ENCODE measurements around the gene RBKS. TPM values are rescaled to one million over a fixed set of nuclear protein-coding genes. Genes with fewer than 3 reads are reported as not detected.
A peak's percentile ranks its signal among the peaks of the same experiment; 100 is the strongest.

The RBKS gene
- total RNA-seq, result 1 to 10 TPM; 1.5 TPM
- long read RNA-seq, donor 1, partial matches to known transcripts, result 0 of 2 reads
- long read RNA-seq, donor 1, other reads (novel, unspliced or antisense), result 2 of 2 reads
- long read RNA-seq, donor 2, partial matches to known transcripts, result 0 of 1 reads
- long read RNA-seq, donor 2, other reads (novel, unspliced or antisense), result 1 of 1 reads

DNA sequence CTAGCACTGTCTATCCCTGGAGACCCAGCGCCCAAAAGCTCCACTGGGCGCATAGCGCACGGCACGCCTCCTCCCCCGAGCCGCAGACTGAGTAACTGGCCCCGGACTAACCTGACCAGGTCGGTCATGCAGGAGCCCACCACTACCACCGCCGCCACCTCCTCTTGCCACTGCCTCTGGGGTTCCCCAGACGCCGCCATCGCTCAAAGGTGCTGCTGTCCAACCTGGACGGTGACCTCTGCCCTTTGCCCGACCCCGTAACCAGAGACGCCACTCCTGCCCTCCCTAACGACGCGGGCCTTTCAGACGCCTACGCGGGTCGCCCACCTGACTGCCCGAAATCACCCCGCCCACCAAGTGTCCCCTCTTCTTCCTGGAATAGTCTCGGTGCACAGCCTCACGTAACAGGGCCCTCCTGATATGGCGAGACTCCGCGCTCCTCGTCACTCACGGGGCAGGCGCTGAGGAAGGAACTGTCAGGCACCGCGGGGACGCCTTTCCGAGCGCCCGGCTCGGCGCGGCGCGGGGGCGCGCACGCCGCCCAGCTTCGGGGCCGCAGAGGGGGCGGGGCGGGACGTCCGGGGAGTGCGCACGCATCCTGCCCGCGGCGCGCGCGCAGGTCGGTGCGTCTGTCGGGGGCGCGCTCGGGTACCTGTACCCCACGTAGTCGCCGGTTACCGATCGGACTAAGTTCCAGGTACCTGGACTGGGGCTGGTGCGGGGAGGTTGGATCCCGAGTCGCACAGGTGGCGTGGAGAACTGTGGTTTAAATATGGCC lies at the start of gene RBKS, which contains the start of gene BABAM2:
TSS of gene RBKS (minus strand) at position 242 of the 778 bp plus-strand sequence. CDS start at position 200, 42 bp downstream.
TSS of gene BABAM2 (plus strand) at position 584 of the 778 bp plus-strand sequence. CDS start 3,828 bp downstream, outside the sequence.
- peak; percentile 96 for DNase-seq (ENCODE audit: low spot score)
- intact Hi-C loops (cut with DNase I), result loop anchor here in 1 of 2 donors (10.0 kb wide), 1 partner anchor 504 kb away; the partner anchor contains the start of gene FOSL2

DNA sequence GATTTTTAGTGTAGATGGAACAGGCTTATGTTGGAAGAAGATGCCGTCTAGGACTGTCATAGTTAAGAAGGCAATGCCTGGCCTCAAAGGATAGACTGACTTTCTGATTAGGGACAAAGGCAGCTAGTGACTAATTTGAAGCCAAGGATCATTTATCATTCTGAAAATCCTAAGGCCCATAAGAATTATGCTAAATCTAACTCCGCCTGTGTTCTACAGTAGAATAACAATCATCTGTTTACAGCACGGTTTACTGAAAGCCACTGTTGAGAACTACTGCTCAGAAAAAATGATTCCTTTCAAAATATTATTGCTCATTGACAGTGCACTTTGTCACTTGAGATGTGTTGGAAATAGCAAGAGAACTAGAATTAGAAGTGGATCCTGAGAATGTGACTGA lies 44.8 kb upstream of the RBKS start:
- intact Hi-C loops (cut with DNase I), result no loop called here
- DNase-seq (ENCODE audit: low spot score), result no peak

DNA sequence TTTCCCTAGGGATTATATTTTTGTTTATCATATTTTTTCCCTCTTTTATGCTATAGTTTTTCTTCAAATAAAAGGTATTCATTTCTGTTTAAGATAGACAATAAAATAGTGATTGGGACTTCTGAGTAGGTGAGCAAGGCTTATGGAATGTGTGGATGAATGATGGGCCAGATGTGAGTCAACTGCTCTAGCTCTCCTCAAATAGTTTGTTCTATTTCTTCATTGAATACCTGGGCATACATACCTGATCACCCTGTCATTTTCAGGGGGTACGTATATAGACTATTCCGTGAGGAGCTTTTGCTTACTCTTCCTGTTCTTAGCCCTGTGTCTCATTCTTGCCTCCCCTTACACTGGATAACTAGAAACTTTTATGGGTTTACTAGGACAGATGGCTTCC lies 42.2 kb upstream of the RBKS start:
- DNase-seq (ENCODE audit: low spot score), result no peak
- intact Hi-C loops (cut with DNase I), result no loop called here

DNA sequence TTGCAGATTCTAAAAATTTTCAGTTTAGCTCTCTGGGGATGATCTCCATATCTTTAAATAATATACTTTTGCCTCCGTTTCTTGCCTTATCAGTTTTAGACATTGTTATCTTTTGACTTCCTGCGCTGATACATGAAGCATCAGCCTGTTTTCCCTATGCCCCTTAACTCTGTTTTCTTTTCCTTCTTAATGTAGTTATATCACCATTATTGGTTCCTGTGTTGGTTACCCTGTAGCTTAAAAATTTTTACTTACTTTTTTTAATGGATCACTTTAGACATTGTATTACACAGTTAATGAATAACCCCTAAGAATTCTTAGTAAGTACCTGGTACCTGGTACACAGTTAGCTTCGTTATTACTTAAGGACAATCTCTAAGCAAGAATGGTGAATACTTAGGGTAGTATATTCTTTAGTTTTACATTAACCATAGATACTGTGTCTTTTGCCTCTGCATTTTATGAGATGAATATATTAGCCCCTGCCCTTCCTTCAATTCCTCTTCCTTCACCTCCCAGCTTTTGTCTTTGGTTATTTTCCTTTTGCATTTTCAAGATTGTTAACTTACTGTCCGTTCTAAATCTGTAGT lies 41.3 kb upstream of the RBKS start:
- intact Hi-C loops (cut with DNase I), result no loop called here
- DNase-seq (ENCODE audit: low spot score), result no peak

DNA sequence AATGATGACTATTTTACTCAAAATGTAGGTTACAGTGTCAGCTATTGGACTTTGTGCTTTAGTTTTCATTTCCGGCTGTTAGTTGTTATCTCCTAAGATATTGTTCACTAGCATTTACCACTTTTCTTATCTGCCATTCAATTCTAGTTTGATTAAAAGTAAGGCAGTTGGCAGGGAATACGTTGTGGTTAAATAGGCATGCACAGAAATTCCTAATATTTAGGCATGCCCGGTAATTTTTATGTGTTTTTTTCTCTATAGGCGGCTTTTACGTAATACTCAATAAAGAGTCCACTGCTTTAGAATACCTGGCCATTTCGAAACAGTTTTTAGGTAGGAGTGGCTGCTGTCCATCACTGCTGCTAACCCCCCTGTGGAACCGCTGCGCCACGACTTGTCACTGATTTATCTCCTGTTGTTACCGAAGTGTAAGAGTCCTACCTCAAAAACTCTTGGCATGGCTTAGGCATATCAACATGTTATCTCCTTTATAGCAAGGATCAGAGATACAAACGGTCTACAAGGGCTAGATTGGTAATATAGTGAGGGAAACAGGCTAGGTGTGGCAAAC lies 39.8 kb upstream of the RBKS start:
- no peak for DNase-seq (ENCODE audit: low spot score)

DNA sequence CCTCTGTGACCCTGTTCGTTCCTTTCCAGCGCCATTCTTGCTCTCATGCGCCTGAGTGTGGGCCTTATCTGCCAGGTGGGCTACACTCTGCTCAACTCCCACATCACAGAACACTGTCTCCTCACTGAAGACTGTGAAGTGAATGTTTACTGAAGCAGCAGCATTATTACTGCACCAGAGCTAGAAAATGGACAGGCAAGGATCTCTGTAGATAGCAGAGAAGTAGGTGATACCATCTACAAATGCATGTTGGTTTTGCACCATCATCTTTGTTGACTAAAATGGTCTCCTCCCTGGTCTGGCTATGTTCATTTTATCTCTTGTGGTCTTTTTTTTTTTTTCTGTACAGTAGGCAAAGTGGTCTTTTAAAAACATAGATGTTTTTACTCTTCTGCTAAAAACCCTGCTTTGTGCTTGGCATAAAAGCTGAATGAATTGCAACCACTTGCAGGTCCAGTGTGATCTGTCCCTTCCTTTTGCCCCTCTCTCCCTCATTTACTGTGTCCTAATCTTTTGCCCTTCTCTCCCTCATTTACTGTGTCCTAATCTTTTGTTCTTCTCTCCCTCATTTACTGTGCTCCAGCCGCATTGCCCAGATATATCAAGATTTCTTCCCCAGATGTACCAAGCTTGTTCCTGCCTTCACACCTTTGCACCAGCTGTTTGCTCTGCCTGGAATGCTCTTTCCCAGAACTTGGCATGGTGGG lies 35.7 kb upstream of the RBKS start:
- intact Hi-C loops (cut with DNase I), result no loop called here
- DNase-seq (ENCODE audit: low spot score), result no peak

More for the DNA sequence above, 39.8 kb upstream of the RBKS start:
- intact Hi-C loops (cut with DNase I), result no loop called here

DNA sequence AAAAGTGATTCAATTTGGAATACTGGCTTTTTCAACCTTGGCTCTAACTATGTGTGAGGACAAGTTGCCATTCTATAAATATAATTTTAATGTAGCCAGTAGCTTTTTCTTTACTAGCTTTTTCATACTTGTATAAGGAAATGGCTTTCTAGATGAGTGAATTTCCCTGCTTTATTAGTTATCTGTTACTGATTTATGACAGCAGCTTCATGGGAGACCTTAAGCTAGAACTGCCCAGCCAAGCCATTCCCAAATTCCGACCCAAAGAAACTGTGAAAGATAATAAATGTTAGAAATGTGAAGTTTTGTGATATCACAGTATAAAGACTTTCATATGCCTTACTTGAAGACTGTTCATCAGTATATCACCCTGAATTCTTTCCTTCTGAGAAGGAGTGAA lies 32.7 kb upstream of the RBKS start:
- intact Hi-C loops (cut with DNase I), result no loop called here
- DNase-seq (ENCODE audit: low spot score), result no peak

DNA sequence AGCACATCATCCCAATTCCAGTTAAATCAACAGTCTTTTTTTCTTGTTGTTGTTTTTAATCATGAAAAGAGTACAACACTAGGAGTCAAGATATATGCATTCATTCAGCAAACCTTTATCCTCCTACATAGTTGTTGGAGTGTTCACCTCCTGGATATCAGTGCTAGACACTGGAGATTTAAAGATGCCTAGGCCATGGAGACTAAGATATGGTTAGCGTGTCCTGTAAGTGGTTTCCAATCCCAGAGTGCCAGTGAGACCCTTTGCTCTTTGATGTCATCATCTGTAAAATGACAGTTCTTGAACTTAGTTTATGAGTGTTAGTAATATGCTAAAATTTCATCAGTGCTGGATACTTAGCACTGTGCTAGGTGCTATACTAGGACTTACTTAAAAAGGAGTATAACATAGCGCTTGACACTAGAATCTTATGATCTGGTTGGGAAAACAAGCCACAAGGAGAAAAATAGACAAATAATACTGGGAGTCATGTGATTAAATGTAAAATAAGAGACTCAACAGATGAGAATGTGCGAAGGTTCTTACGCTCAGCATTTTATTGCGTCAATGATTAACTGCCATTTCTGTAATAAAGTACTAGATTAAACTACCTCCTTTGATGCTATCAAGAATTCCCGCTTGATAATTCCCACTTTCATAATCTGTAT lies 31.8 kb upstream of the RBKS start:
- DNase-seq (ENCODE audit: low spot score), result no peak
- intact Hi-C loops (cut with DNase I), result no loop called here

DNA sequence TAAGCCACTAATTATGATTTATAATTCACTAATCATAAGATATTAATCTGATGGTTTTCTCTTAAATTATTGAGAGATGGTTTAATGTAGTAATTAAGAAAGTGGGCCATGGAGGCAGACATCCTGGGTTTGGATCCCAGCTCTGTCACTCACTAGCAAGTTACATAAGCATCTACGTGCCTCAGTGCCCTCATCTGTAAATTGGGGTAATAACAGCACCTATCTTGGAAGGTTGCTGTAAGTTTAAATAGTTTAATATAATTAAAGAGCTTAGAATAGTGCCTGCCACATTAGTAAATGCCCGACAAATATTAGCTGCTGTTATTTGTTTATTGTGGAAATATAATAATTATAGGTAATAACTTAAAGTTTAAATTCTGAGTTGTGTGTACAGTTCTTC lies 31.2 kb upstream of the RBKS start:
- DNase-seq (ENCODE audit: low spot score), result no peak
- intact Hi-C loops (cut with DNase I), result no loop called here

DNA sequence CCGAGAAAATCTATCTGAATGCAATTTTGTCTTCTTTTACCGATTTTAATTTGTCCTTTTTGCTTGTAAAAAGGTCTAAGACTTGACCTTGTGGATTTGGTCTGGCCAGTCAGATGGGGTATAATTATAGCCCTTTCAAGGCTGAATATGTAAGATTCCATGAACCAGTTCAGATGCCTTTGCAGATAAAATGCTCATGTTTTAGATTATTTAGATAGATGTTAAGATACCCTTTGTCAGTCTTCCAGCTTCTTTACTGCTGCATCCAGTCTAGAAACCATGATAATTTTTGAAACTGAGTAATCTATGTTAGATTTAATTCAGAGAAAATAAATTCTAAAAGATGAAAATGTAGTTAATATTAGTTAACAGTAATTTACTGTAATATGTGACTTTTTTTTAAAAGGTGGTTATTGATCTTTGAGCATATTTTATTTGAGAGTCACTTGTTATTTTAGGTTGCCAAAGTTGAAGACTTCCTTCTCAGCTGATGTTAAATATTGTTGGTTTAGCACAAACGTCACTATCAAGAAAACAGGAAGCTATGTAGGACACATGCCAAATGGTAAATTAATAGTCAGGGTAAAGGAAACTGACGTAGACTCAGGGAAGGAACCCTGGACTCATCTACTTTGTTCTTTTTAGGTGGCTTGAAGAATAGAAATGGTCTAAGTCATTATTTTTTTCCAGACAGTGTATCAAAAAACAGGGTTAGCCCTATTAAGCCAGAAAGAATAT lies 30.1 kb upstream of the RBKS start:
- intact Hi-C loops (cut with DNase I), result no loop called here
- no peak for DNase-seq (ENCODE audit: low spot score)

DNA sequence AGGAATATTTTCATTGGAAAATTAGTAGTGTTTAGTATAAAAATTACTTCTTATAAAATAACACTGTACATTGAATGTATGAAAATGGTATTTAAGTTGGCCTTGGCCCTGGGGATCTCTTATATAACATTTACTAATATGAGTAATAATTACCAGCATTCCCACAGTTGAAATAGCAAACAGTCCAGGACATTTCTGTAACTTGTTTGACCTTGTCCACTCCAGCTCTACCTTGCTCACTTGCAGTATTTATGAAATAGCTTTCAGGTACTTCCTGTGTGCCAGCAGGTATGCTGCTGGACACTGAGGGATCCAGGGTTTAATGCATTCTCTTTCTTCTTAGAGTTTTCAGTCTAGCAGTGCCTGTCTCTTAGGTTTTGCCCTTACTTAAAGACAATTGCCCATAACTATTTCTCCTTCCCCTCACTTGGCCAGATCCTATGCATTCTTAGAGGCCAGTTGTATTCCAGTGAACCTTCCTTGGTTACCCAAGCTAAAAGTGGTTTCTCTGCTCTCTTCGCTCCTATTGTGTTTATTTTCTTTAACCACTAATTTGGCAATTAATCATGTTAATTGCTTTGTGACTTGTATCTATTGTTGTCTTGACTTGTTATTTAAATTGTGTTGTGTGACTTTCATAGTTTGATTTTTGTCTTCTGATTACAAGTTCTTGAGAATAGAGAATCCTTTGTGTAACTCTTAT lies 26.3 kb upstream of the RBKS start:
- intact Hi-C loops (cut with DNase I), result no loop called here
- DNase-seq (ENCODE audit: low spot score), result no peak

DNA sequence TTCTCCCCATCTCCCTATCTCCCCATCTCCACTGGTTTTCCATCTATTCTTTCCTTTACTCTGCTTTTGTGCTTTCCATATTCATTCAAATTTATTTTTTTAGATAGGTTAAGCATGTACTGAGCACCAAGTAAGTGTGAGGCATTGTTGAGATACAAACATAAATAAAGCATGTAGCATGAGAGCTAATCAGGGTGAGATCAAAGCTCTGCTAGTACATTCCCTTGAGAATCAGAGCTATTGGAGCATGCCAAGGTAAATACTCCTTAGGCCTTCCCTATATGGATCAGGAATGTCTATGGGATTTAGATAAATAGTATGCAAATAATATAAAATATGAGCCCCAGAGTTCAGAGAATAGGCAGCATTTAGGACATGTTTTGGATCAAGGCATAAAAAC lies 25.7 kb upstream of the RBKS start:
- DNase-seq (ENCODE audit: low spot score), result no peak
- intact Hi-C loops (cut with DNase I), result no loop called here

DNA sequence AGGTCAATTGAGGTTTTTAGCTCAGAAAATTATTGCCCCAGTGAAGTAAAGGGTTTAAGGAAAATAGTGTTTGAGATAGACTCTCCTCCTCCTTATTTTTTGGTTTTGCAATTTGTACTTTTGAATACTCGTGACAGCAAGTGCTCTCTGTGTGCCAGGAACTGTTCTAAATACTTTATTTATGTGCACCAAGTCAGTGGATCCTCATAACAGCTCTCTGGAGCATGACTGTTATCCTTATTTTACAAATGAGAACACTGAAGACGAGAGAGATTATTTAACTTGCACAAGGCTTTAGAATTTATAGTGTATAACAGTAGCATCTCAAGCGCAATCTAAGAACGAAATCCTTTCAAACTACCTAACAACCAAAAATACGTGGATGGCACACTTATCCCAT lies 25.0 kb upstream of the RBKS start:
- intact Hi-C loops (cut with DNase I), result no loop called here
- DNase-seq (ENCODE audit: low spot score), result no peak

DNA sequence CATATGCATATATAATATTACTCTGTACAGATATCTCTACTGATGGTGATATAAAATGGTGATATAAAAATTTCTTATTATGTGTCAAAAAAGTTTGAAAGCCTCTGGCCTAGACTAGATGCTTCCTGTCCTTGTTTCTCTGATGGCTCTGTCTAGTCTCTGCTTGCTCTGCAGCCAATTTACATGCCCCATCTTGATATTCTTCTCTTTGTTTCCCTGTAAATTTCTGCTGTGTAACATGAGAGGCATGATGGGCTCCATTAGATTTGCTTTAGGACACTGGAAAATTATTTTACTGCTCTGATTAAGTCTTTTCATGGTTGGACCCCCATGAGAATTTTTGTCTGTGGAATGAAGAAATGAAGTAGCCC lies 24.6 kb upstream of the RBKS start:
- intact Hi-C loops (cut with DNase I), result no loop called here
- DNase-seq (ENCODE audit: low spot score), result no peak

DNA sequence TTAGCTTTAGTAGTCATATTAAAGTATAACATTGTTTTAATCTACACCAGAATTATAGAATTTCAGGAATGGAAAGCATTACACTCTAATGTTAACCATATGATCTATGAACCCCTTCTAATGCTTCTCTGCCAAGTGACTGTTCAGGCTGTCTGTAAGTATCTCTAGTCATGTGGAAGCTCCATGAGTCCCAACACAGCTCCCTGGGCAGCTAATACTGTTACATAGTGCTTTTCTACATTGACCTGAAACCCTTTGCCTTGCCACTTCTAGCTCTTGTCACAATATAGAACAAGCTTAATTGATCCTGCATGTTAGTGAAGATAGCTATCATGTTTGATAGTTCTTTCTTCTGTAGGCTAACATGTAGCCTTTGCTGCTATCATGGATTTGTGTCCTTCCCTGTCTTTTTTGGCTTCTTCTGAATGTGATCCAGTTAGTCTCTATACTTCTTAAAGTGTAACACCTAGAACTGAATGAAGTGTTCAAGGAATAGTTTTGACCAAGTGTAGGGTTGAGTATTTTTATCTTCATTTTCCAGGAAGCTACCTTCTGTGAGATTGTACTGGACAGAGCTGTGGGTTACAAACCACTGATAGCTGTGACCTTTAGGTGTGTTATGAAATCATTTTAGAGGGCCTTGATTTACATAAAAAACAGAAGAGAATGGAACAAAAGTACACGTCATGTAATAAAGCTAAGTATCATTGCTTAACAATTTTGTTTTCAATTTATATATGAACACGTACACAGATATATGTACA lies 24.0 kb upstream of the RBKS start:
- intact Hi-C loops (cut with DNase I), result no loop called here
- DNase-seq (ENCODE audit: low spot score), result no peak

DNA sequence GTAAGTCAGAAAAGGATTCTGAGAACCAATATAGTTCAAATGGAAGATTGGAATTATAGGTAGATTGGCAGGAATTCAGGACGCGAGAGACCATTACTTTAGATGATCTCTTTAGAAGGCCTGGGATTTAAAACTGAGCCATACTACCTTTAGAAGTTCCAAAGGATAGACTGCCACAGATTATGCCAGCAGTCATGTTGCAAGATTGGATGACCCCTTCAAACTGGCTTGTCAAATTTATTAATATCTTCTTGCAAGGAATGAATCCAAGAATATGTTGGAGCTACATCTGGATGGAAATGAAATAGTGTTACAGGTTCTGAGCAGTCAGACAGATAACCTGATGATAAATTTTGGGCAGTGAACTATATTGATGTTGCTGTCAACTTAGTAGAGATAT lies 22.3 kb upstream of the RBKS start:
- intact Hi-C loops (cut with DNase I), result no loop called here
- no peak for DNase-seq (ENCODE audit: low spot score)

DNA sequence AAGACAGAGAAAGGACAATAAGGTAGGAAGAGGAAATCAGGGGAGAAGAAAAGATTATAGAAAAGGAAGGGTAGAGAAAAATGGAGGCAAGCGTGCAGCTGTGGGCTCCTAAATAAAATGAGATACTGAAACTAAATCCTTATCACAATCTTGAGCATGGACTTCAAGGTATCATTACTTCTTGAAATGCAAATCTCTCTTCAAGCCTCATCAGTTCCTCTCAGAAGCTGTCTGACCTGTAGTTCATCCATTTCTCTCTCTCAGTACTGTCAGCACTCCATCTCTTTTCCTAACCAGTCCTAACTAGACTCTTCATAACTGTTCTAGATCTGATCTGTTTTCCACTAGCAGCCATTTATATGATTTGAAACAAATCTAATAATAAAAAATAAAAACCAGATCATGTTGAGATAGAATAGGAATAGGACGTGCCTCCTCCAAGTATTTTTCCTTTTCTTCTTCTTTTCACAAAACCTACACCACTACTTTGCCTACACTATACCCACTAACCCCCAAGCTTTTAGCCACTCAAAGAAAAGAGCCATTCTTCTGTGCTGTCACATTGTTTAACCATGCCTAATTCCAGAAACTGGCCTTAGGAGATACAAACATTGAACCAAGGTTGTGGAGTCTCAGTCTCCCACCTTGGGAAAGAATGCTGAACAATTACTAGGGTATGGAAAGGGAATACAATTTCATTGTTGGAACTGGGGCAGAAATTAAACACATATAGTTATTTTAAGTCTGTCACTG lies 21.4 kb upstream of the RBKS start:
- DNase-seq (ENCODE audit: low spot score), result no peak
- intact Hi-C loops (cut with DNase I), result no loop called here

Data from posterior vena cava (tissue), 2 donors.